ENCODE data around the gene CELA1.

Gene CELA1

GRCh38 chr12:51330186-51330585, 16.3 kb downstream of the CELA1 start:
- TF ChIP-seq, protein P1, sequence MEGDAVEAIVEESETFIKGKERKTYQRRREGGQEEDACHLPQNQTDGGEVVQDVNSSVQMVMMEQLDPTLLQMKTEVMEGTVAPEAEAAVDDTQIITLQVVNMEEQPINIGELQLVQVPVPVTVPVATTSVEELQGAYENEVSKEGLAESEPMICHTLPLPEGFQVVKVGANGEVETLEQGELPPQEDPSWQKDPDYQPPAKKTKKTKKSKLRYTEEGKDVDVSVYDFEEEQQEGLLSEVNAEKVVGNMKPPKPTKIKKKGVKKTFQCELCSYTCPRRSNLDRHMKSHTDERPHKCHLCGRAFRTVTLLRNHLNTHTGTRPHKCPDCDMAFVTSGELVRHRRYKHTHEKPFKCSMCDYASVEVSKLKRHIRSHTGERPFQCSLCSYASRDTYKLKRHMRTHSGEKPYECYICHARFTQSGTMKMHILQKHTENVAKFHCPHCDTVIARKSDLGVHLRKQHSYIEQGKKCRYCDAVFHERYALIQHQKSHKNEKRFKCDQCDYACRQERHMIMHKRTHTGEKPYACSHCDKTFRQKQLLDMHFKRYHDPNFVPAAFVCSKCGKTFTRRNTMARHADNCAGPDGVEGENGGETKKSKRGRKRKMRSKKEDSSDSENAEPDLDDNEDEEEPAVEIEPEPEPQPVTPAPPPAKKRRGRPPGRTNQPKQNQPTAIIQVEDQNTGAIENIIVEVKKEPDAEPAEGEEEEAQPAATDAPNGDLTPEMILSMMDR (IDR thresholded peaks at IDR 0.05; ENCODE audit: insufficient read depth, low read length, poor library complexity, severe bottlenecking) = no peak
- H3K27me3 ChIP-seq (replicated peaks; ENCODE audit: control insufficient read depth, insufficient read depth, low read length) = no peaks in the 10 kb centered on the region
- no peak for DNase-seq (ENCODE audit: extremely low read depth, insufficient read length)
- H3K4me3 ChIP-seq (replicated peaks; ENCODE audit: low read depth, low read length) = no peak overlapping the region
- no peaks in the 10 kb centered on the region for H3K36me3 ChIP-seq (ENCODE audit: control insufficient read depth, insufficient read depth, low read length)

DNA sequence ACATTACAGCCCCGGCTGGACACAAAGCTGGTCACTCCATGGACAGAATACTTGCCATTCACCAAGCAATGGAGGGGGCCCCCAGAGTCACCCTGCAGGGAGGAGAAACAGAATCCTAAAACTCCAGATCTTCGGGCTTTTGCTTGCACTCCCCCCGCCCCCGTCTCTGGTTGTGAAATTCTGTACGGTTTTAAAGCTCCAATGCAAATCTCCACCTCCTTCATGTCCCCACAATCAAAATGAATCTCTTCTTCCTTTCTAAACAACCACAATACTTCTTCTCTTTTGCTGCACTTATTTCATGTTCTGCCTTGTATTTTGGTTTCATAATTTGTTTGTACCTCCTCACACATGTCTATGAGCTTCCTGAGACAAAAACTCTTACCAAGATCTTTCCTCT, 16.7 kb downstream of the CELA1 start:
- no peak for DNase-seq (ENCODE audit: extremely low read depth, insufficient read length)
- H3K36me3 ChIP-seq (ENCODE audit: control insufficient read depth, insufficient read depth, low read length) = no peaks in the 10 kb centered on the region
- H3K4me3 ChIP-seq (replicated peaks; ENCODE audit: low read depth, low read length) = no peak overlapping the region
- TF ChIP-seq, protein P1 (IDR thresholded peaks at IDR 0.05; ENCODE audit: insufficient read depth, low read length, poor library complexity, severe bottlenecking) = no peak
- no peaks in the 10 kb centered on the region for H3K27me3 ChIP-seq (replicated peaks; ENCODE audit: control insufficient read depth, insufficient read depth, low read length)

- Histone ChIP-seq H3K4me3 (replicated peaks; ENCODE audit: low read depth, low read length) (no peak overlapping the region), H3K27me3 (replicated peaks; ENCODE audit: control insufficient read depth, insufficient read depth, low read length) (no peaks in the 10 kb centered on the region), H3K36me3 (ENCODE audit: control insufficient read depth, insufficient read depth, low read length) (no peaks in the 10 kb centered on the region)
- TF ChIP-seq, protein P1 (IDR thresholded peaks at IDR 0.05; ENCODE audit: insufficient read depth, low read length, poor library complexity, severe bottlenecking) = no peak
- no peak for DNase-seq (ENCODE audit: extremely low read depth, insufficient read length)
Measured at GRCh38 chr12:51328587-51328986, 17.9 kb downstream of the CELA1 start.

GRCh38 chr12:51326698-51327439, 19.6 kb downstream of the CELA1 start:
- peak; percentile 45 for DNase-seq (ENCODE audit: extremely low read depth, insufficient read length)
- no peaks in the 10 kb centered on the region for H3K36me3 ChIP-seq (ENCODE audit: control insufficient read depth, insufficient read depth, low read length)
- TF ChIP-seq, protein P1 (IDR thresholded peaks at IDR 0.05; ENCODE audit: insufficient read depth, low read length, poor library complexity, severe bottlenecking) = no peak
- H3K4me3 ChIP-seq (replicated peaks; ENCODE audit: low read depth, low read length) = no peak overlapping the region
- no peaks in the 10 kb centered on the region for H3K27me3 ChIP-seq (replicated peaks; ENCODE audit: control insufficient read depth, insufficient read depth, low read length)

DNA sequence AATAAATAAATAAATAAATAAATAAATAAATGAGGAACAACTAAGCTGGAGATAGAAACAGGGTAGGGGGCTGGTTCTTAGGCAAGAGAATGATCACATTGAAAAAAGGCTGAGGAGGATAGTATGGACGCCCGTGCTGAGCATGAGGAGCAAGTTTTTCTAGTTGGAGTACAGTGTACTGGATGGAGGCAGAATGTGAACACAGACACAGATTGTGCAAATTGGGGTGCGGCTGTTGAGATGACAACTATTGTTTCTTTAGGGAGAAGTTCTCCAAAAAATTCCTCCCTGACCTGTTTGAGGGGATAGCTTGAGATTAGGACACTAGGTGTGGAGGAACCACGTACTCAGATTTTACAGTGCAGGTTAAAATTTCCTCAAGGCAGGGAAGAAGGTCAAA, 21.5 kb downstream of the CELA1 start:
- TF ChIP-seq, protein P1 (IDR thresholded peaks at IDR 0.05; ENCODE audit: insufficient read depth, low read length, poor library complexity, severe bottlenecking) = no peak
- no peaks in the 10 kb centered on the region for H3K27me3 ChIP-seq (replicated peaks; ENCODE audit: control insufficient read depth, insufficient read depth, low read length)
- DNase-seq (ENCODE audit: extremely low read depth, insufficient read length) = no peak
- H3K36me3 ChIP-seq (ENCODE audit: control insufficient read depth, insufficient read depth, low read length) = no peaks in the 10 kb centered on the region
- H3K4me3 ChIP-seq (replicated peaks; ENCODE audit: low read depth, low read length) = no peak overlapping the region
